ENCODE results near the gene CACNA2D3. TPM values are rescaled to one million over a fixed set of nuclear protein-coding genes. Genes with fewer than 3 reads are reported as not detected.
A peak's percentile ranks its signal among the peaks of the same experiment; 100 is the strongest.

Gene CACNA2D3
- polyA plus RNA-seq, 3 donors, result 8.3 to 21.5 (median 10.4) TPM

DNA sequence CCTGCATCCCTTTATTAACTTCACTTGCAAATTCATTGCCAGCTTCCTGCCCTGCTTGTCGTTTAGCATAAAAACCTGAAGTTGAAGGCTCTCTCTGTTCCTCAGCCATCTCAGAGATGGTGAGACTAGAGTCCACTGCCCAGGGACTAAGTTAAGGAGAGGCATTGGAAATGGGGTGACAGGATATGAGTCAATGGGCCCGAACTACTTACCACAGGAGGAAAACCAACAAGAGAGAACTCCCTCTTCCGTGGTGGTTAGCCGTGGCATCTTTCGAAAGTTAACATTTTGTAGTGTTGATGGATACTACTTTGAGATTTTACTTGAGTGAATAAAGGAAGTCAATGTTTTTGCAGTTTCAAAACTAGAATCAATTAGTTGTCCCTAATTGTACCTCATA lies 740.2 kb downstream of the CACNA2D3 start:
- TF ChIP-seq, protein P1, sequence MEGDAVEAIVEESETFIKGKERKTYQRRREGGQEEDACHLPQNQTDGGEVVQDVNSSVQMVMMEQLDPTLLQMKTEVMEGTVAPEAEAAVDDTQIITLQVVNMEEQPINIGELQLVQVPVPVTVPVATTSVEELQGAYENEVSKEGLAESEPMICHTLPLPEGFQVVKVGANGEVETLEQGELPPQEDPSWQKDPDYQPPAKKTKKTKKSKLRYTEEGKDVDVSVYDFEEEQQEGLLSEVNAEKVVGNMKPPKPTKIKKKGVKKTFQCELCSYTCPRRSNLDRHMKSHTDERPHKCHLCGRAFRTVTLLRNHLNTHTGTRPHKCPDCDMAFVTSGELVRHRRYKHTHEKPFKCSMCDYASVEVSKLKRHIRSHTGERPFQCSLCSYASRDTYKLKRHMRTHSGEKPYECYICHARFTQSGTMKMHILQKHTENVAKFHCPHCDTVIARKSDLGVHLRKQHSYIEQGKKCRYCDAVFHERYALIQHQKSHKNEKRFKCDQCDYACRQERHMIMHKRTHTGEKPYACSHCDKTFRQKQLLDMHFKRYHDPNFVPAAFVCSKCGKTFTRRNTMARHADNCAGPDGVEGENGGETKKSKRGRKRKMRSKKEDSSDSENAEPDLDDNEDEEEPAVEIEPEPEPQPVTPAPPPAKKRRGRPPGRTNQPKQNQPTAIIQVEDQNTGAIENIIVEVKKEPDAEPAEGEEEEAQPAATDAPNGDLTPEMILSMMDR (IDR thresholded peaks at IDR 0.05), result no peak
- Histone ChIP-seq H3K79me2 (ENCODE audit: insufficient read depth, low read length) (no peaks in the 10 kb centered on the region), H2AFZ (ENCODE audit: insufficient read depth, low read depth, low read length, poor library complexity, severe bottlenecking) (no peak overlapping the region), H3K27ac (ENCODE audit: low read depth in 1 of 2, low read length in 2 of 2) (peak overlapping the region in 1 of 2 donors; percentile 23), H3K4me2 (replicated peaks; ENCODE audit: extremely low read depth, low read length, poor library complexity, severe bottlenecking) (peak overlapping the region; percentile 4), H3K9me3 (replicated peaks in 1 of 2; ENCODE audit: control insufficient read depth in 1 of 2, insufficient read depth in 1 of 2, low read length in 2 of 2) (no peaks in the 10 kb centered on the region), H3K36me3 (replicated peaks in 1 of 2; ENCODE audit: control insufficient read depth in 1 of 2, insufficient read depth in 2 of 2, low read length in 2 of 2) (no peaks in the 10 kb centered on the region), H3K4me1 (ENCODE audit: control insufficient read depth in 1 of 2, insufficient read depth in 2 of 2, low read length in 2 of 2) (peaks cover 3 to 26% of the 10 kb centered on the region in 2 donors), H4K20me1 (ENCODE audit: insufficient read depth, low read length) (no peaks in the 10 kb centered on the region), H3K4me3 (replicated peaks in 1 of 3; ENCODE audit: low read depth in 2 of 3, low read length in 3 of 3) (peak overlapping the region in 1 of 3 experiments; percentile 10), H3K27me3 (ENCODE audit: control insufficient read depth in 2 of 2, insufficient read depth in 2 of 2, low read length in 2 of 2) (no peaks in the 10 kb centered on the region), H3K9ac (ENCODE audit: insufficient read depth, low read length, poor library complexity, severe bottlenecking) (no peak overlapping the region)
- peak overlapping the region; percentile 7 to 67 for H3K4me3 Mint-ChIP-seq
- no peak overlapping the region for H3K27ac Mint-ChIP-seq
- peaks cover 14% of the 10 kb centered on the region for H3K4me1 Mint-ChIP-seq
- WGBS (ENCODE audit: insufficient coverage), result no CpG with 5 or more reads among the region's 5 CpGs
- peaks cover 0 to 1% (median 0%) of the 10 kb centered on the region in 7 donors for H3K9me3 Mint-ChIP-seq
- peaks cover 0 to 15% (median 7%) of the 10 kb centered on the region in 3 donors for H3K27me3 Mint-ChIP-seq (ENCODE audit: low read depth in 3 of 3)
- intact Hi-C loops (cut with micrococcal nuclease), result no loop called here
- DNase-seq, result peak in 2 of 3 donors; percentile 12 to 17
- H3K36me3 Mint-ChIP-seq, result no peaks in the 10 kb centered on the region

DNA sequence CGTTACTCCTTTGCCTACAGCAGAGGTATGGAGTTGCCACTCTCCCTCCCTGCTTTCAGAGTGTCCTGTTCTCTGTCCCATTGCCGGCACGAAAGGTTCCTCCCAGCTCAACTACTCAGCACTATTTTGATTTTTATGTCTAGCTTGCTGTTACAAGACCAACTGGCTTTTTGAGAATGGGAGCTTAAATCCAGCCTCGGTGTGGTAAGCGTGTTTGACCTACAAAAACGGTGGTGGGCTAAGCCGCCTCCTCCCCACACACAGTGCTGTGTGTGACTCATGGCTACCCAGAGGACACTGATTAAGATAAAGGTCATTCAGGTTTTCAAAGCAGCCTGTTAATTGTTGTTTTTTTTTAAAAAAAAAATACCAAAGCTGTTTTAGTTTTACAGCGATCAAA lies 741.0 kb downstream of the CACNA2D3 start:
- Histone ChIP-seq H3K4me1 (ENCODE audit: control insufficient read depth in 1 of 2, insufficient read depth in 2 of 2, low read length in 2 of 2) (peaks cover 3 to 26% of the 10 kb centered on the region in 2 donors), H3K36me3 (replicated peaks in 1 of 2; ENCODE audit: control insufficient read depth in 1 of 2, insufficient read depth in 2 of 2, low read length in 2 of 2) (no peaks in the 10 kb centered on the region), H3K9me3 (replicated peaks in 1 of 2; ENCODE audit: control insufficient read depth in 1 of 2, insufficient read depth in 1 of 2, low read length in 2 of 2) (no peaks in the 10 kb centered on the region), H3K4me3 (replicated peaks in 1 of 3; ENCODE audit: low read depth in 2 of 3, low read length in 3 of 3) (peak overlapping the region in 1 of 3 experiments; percentile 10), H2AFZ (ENCODE audit: insufficient read depth, low read depth, low read length, poor library complexity, severe bottlenecking) (peak overlapping the region; percentile 3), H3K27me3 (ENCODE audit: control insufficient read depth in 2 of 2, insufficient read depth in 2 of 2, low read length in 2 of 2) (no peaks in the 10 kb centered on the region), H3K9ac (ENCODE audit: insufficient read depth, low read length, poor library complexity, severe bottlenecking) (no peak overlapping the region), H4K20me1 (ENCODE audit: insufficient read depth, low read length) (no peaks in the 10 kb centered on the region), H3K4me2 (replicated peaks; ENCODE audit: extremely low read depth, low read length, poor library complexity, severe bottlenecking) (peak overlapping the region; percentile 4), H3K79me2 (ENCODE audit: insufficient read depth, low read length) (no peaks in the 10 kb centered on the region), H3K27ac (ENCODE audit: low read depth in 1 of 2, low read length in 2 of 2) (peak overlapping the region in 1 of 2 donors; percentile 23)
- Mint-ChIP-seq H3K9me3 (peaks cover 0 to 3% (median 0%) of the 10 kb centered on the region in 7 donors), H3K36me3 (no peaks in the 10 kb centered on the region), H3K27me3 (ENCODE audit: low read depth in 3 of 3) (peaks cover 0 to 10% (median 2%) of the 10 kb centered on the region in 3 donors), H3K4me3 (no peak overlapping the region), H3K4me1 (peaks cover 14% of the 10 kb centered on the region), H3K27ac (peak overlapping the region in 4 of 7 donors; percentile 20 to 58 (median 32))
- no peak for DNase-seq
- TF ChIP-seq, protein P1 (IDR thresholded peaks at IDR 0.05), result no peak
- intact Hi-C loops (cut with micrococcal nuclease), result no loop called here
- WGBS (ENCODE audit: insufficient coverage), result 13% methylated on average over 1 of the region's 8 CpGs

Data from CD14-positive monocyte (primary cell).